Measurements from ENCODE around the gene CCL20. TPM values are rescaled to one million over a fixed set of nuclear protein-coding genes. Genes with fewer than 3 reads are reported as not detected.

Gene CCL20
- polyA plus RNA-seq, 1 donor from 2014 or later = not detected

GRCh38 chr2:227821043-227821942, 7.7 kb downstream of the CCL20 start:
- H3K4me2 ChIP-seq (ENCODE audit: low read length) = no peak overlapping the region
- no peak overlapping the region for H3K27ac ChIP-seq (ENCODE audit: low read length)
- H3K9me2 ChIP-seq (ENCODE audit: insufficient read depth, low read length) = no peaks in the 10 kb centered on the region
- no peaks in the 10 kb centered on the region for H3K27me3 ChIP-seq (ENCODE audit: insufficient read depth, low read depth, low read length)
- no peaks in the 10 kb centered on the region for H3K36me3 ChIP-seq (ENCODE audit: insufficient read depth, low read length)
- no peaks in the 10 kb centered on the region for H4K20me1 ChIP-seq (ENCODE audit: insufficient read depth)
- H3K9me3 ChIP-seq (ENCODE audit: low read length) = no peaks in the 10 kb centered on the region
- no peaks in the 10 kb centered on the region for H3K79me2 ChIP-seq (replicated peaks; ENCODE audit: insufficient read depth, low read length)
- no peak overlapping the region for H3K4me3 ChIP-seq (ENCODE audit: low read length)
- no peaks in the 10 kb centered on the region for H3F3A ChIP-seq (ENCODE audit: insufficient read depth, low read length, poor library complexity, severe bottlenecking)
- no peak overlapping the region for H3K9ac ChIP-seq (ENCODE audit: low read length)
- H2AFZ ChIP-seq (ENCODE audit: low read depth, low read length) = no peak overlapping the region
- TF ChIP-seq EP300 (conservative IDR thresholded peaks at IDR 0.05; ENCODE audit: poor library complexity, severe bottlenecking) (no peak), TAF1 (IDR thresholded peaks at IDR 0.05; ENCODE audit: low read depth) (no peak), EZH2 (IDR thresholded peaks at IDR 0.05; ENCODE audit: borderline replicate concordance, insufficient read depth, low read length, poor library complexity, severe bottlenecking) (no peak), REST (IDR thresholded peaks at IDR 0.05; ENCODE audit: borderline replicate concordance) (no peak), POLR2AphosphoS5 (IDR thresholded peaks at IDR 0.05) (no peak)
- TF ChIP-seq, protein P1, sequence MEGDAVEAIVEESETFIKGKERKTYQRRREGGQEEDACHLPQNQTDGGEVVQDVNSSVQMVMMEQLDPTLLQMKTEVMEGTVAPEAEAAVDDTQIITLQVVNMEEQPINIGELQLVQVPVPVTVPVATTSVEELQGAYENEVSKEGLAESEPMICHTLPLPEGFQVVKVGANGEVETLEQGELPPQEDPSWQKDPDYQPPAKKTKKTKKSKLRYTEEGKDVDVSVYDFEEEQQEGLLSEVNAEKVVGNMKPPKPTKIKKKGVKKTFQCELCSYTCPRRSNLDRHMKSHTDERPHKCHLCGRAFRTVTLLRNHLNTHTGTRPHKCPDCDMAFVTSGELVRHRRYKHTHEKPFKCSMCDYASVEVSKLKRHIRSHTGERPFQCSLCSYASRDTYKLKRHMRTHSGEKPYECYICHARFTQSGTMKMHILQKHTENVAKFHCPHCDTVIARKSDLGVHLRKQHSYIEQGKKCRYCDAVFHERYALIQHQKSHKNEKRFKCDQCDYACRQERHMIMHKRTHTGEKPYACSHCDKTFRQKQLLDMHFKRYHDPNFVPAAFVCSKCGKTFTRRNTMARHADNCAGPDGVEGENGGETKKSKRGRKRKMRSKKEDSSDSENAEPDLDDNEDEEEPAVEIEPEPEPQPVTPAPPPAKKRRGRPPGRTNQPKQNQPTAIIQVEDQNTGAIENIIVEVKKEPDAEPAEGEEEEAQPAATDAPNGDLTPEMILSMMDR (IDR thresholded peaks at IDR 0.05; ENCODE audit: poor library complexity, severe bottlenecking) = no peak

DNA sequence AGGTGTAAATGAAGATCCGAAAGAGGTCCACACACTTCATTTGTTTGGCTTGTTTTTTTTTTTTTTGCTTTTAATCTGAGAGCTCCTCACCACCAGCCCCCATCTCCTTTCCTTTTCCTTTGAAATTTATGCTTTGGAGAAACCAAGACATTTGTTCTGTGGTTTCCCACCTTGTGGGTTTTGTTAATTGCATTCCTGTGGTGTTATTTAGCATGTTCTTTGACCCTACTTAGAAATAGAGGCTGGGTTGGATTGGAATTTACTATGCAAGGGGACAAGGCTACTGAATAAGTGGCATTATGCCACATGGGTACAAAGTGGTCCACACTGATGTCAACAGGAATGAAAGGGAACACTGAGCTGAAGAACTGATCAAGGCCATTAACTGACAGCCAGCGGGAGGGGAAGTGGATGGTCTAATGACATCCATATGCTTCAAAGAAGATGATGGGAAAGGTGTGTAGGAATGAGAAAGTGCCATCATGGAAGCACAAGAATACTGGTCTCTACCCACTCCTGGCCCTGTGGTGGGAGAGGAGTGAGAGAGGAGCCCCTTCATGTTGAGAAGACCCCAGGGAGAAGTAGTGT, 8.9 kb downstream of the CCL20 start:
- H3K9ac ChIP-seq (ENCODE audit: low read length) = no peak overlapping the region
- no peaks in the 10 kb centered on the region for H3K79me2 ChIP-seq (replicated peaks; ENCODE audit: insufficient read depth, low read length)
- no peak for TF ChIP-seq TAF1 (IDR thresholded peaks at IDR 0.05; ENCODE audit: low read depth)
- no peak for TF ChIP-seq SMC3 (conservative IDR thresholded peaks at IDR 0.05; ENCODE audit: poor library complexity)
- TF ChIP-seq EZH2 (IDR thresholded peaks at IDR 0.05; ENCODE audit: borderline replicate concordance, insufficient read depth, low read length, poor library complexity, severe bottlenecking) = no peak
- no peak for TF ChIP-seq MXI1 (conservative IDR thresholded peaks at IDR 0.05; ENCODE audit: poor library complexity, severe bottlenecking)
- TF ChIP-seq POLR2AphosphoS5 (IDR thresholded peaks at IDR 0.05) = no peak
- no peak for TF ChIP-seq EP300 (conservative IDR thresholded peaks at IDR 0.05; ENCODE audit: poor library complexity, severe bottlenecking)
- no peak for TF ChIP-seq RAD21 (conservative IDR thresholded peaks at IDR 0.05)
- TF ChIP-seq REST (IDR thresholded peaks at IDR 0.05; ENCODE audit: borderline replicate concordance) = no peak
- TF ChIP-seq, protein P1 (IDR thresholded peaks at IDR 0.05; ENCODE audit: poor library complexity, severe bottlenecking) = no peak
- H3F3A ChIP-seq (ENCODE audit: insufficient read depth, low read length, poor library complexity, severe bottlenecking) = no peaks in the 10 kb centered on the region
- no peaks in the 10 kb centered on the region for H4K20me1 ChIP-seq (ENCODE audit: insufficient read depth)
- no peaks in the 10 kb centered on the region for H3K9me2 ChIP-seq (ENCODE audit: insufficient read depth, low read length)
- H3K4me3 ChIP-seq (ENCODE audit: low read length) = no peak overlapping the region
- no peak overlapping the region for H3K4me2 ChIP-seq (ENCODE audit: low read length)
- no peaks in the 10 kb centered on the region for H3K27me3 ChIP-seq (ENCODE audit: insufficient read depth, low read depth, low read length)
- H3K9me3 ChIP-seq (ENCODE audit: low read length) = no peaks in the 10 kb centered on the region
- H2AFZ ChIP-seq (ENCODE audit: low read depth, low read length) = no peak overlapping the region
- no peaks in the 10 kb centered on the region for H3K36me3 ChIP-seq (ENCODE audit: insufficient read depth, low read length)
- H3K27ac ChIP-seq (ENCODE audit: low read length) = no peak overlapping the region
